NCI-H1417 (cell line): ENCODE data around the gene CORO1C.
A peak's percentile ranks its signal among the peaks of the same experiment; 100 is the strongest.

Experiments
- DNase-seq, 3 experiments: peaks; one replicate each; lab custom pipeline; 2025; lab: John Stamatoyannopoulos, UW

The CORO1C gene

DNA sequence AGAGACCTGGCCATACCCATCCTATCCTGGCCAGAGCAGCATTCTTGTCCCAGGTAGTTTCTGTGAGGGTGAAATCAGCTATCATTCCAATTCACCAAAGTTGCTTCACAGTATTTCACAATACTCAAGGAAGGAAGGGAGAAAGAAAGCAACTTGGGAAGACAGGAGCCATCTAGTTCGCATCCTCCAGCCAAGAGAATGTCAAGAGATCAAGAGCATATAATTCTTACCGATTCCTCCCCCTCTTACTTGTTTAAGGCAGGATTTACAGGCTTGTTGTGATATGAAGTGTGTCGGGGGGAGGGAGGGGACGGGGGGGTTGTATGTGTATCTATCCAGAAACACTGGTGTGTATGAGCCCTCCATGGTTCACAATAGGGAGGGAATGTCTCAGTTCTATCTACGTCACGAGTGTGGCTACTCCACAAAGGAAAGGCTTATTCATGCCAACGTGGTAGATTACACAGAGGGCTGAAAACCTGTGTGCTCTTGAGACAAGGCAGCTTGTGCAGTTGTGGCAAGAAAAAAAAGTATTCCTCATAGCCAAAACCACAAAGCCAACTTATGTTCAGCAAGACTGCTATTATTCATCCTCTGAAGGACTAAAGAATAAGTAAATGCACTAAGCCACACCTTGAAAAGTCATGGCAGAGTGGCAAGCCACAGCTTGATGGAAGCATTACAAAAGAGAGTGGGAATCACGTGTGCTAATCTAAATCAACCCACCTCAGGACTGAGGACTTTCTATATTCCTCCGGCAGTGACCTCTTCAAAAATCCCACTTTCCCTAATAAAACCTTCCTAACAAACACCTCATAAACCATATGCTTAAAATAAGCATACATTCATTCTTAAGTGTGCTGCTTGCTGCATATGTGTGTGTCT, 35.0 kb downstream of the CORO1C start:
- peak in 1 of 3 experiments; percentile 96 for DNase-seq

DNA sequence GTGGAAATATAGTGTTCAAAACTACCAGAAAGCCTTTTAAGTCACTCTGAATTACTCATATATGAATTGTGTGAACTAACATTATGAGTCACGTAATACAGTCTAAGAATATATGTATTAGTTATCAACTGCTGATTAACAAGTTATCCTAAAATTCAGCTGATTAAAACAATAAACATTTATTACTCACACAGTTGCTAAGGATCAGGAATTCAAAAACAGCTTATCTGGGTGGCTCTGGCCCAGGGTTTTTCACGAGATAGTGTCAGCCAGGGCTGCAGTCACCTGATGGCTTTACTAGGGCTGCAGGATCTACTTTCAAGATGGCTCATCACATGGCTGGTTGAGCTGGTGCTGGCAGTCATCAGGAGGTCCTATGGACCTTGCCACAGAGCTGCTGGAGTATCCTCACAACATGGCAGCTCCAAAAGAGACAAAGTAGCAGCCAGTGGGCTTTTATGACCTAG, 36.5 kb downstream of the CORO1C start:
- no peak for DNase-seq

DNA sequence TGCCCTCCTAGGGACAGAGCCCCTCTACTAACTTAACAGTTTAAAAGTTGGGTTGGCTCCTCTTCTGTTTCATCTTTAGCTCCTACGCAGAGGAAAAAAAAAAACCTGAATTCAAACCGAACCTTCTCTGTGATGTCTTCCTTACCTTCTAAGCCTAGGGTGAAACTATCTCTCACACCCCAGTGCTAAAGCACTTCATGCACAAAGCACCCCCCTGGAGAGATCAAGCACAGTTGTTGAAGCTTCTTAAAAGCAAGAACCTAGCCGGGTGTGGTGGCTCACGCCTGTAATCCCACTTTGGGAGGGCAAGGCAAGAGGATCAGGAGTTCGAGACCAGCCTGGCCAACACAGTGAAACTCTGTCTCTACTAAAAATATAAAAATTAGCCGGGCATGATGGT, 37.6 kb downstream of the CORO1C start:
- DNase-seq, result no peak

DNA sequence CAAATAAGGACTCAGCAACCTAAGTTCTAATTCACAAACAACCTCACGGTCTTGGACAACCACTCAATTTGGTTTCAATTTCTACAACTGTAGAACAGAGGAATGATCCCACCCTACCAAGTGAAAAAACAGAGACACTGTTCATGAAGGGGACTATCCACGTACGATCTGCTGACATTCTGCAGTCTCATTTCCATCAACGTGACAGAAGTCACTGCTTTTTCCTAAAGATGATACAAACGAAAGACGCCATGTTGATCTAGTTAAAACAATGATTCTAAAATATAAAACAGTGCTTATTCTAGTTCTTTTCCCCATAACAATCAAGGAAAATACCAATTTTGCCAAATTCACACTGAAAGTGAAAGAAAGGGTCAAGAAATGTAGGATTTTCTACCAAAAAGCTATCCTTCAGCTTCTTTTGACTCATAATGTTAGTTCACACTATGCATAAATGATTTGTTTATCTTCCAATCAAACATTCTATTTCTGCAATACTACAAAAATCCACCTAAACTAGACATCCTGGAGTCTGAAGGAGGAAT, 38.1 kb downstream of the CORO1C start:
- no peak for DNase-seq

DNA sequence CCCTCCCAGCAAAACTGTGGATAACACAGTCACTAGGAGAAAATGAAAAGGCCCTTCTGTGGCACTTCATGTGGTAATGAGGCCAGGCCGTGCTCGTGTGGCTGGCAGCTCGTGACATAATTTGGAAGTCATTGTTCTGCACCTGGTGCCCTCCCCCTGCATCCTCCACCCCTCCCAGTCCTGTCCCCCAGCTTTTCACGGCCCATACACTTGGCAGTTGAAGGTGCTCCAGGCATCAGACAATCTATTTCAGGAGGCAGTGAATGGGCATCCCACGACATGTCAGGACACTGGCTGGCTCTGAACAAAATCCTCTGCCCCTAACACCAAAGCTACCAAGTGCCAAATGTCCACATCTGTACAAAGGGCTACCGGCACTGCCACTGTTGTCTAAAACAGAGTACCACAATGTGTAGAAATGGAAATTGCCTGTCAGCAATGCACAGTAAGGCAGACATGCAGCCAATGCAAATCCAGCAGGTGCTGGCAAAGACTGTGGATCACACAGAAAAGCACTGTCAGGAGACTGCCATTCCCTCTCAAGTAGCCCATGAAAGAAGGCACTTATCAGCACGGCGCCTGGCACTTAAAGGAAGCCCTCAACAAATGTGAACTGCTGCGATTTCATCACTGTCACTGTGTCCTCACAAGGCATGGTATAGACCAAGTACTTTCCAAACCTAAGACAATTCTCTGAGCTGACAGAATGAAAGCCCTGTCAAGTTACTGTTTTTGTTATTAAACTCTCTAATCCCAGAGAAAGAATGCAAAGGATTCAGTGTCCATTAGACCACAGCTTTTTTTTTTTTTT, 39.1 kb downstream of the CORO1C start:
- DNase-seq, result peak in 2 of 3 experiments; percentile 91 to 98

DNA sequence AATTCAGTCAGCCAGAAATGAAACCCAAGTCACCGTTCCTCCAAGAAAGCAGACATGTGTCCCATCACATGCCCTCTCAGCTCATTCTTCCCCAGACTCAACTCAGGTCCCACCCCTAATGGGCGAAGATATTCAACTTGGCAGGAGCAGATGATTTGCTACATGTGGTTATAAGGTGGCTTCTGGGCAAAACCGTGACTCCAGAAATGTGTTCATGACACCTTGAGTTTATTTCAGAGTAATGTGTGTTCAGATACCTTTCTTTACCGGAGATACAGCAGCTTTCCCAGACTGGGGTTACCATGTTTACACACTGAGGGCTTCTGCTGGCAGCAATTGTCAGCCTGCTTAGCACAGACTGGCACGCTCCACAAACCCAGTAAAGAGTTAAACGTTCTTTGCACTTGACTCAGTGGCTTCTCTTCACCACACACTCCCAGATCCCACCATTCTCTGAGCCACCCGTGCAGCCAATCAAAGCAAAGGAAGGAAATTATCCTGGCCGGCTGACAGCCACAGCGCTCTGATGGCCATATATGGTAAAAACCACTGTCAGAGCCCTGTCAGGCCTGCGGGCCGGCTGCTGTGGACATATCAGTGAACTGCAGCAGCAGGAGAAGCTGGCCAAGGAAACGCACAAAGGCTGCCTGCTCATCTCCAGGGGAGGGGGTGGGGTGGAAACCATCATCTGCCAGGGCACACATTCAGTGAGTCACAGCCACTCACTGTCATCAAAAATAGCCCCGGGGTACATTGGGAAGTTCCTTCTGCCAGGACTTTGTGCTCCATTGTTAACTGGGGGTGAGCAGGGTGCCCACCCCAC, 39.9 kb downstream of the CORO1C start:
- peak; percentile 90 to 98 (median 97) for DNase-seq

DNA sequence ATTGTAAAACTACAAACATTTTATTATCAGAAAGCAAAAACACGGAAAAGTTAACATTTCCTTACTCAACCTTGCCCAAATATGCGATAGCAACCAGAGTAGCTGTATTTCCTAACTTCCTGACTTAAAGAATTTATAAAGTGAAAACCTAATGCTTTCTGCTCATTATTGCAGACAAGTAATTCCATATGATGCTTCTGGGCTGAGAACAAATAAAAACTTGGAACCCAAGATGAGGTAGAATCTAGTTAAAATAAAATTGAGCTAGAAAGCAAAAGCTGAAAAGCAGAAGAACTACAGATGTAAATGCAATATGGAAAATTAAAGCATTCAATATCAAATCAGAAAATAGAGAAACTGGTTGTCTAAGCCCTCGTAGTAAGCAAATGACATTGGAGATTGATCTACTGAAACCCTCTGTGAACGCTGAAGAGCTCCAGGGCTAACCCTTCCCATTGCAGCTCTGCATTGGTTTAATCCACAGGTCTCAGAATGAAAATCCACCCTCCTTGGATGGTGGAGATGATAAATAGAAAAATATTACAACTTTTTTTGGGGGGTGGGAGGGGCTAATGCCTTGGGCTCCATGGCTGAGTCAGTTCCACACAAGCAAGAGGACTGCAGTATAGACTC, 40.7 kb downstream of the CORO1C start:
- DNase-seq, result no peak

DNA sequence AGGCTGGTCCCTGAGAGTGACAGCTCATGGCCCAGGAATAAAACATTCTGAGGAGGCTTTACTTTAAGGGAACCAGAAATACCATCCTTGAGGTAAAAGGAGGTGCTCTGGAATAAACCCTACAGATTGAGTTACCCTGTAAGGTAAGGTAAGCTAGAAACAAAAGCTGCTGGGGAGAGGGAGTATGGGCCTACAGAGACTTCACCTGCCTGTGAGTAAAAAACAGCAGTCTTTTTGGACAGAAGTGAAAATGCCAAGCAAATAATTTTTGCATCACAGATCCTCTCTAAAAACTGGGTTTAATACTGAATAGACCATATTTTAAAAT, 41.2 kb downstream of the CORO1C start:
- no peak for DNase-seq

DNA sequence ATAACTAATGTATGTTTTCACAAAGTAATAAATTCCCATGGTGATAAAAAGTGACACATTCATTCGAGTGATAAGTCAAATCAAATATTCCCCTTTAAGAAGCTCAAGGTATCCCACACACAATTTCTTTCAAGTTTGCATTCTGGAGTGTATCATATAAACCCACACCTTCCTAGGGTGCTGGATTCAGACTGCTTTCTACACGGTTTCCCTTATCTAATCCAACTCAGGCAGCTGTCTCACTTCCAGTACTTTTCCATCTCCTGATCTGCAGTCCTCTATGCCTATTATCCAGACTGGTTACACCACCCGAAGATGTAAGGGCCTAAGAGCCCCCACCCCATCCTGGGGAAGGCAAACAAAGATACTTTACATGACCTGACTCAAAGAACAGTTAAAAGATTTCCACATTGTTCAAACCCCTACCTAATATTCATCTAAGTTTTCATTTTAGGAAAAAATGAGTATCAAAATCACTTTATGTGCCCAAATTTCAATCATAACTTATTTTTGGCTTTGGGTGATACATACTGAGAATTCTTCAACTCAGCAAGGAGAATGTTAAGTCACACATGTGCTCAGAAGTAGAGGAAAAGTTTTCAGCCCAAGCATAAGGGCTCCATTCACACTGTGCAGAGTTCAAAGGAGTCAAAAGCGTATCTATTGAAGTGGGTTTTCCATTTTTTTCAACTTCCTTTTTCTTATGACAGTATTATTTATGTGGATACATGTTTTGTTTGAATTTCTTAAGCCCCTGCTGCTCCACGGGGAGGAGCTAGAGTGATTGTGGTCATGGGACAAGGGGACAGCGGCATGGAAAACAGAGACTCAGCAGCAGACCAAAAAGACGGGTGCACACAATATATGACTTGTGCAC, 41.8 kb downstream of the CORO1C start:
- peak in 2 of 3 experiments; percentile 44 to 50 for DNase-seq

DNA sequence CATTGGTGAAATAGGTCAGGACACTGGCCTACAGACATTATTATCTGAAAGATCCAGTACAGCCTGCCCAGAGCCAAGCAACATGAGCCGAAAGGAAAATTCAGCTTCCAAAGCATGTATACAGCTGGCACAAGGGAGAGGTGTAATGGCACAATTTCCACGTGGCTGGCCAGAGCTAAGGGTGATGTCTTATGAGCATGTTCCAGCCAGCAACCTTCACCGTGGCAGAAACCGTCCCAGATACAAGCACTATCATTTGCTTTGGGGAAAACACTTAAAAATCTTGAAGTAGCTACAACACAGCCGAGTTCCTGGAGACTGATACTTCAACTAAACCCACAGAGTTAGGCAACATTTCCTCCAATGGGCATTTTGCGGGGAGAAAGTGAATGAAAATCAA, 44.5 kb downstream of the CORO1C start:
- DNase-seq, result no peak

DNA sequence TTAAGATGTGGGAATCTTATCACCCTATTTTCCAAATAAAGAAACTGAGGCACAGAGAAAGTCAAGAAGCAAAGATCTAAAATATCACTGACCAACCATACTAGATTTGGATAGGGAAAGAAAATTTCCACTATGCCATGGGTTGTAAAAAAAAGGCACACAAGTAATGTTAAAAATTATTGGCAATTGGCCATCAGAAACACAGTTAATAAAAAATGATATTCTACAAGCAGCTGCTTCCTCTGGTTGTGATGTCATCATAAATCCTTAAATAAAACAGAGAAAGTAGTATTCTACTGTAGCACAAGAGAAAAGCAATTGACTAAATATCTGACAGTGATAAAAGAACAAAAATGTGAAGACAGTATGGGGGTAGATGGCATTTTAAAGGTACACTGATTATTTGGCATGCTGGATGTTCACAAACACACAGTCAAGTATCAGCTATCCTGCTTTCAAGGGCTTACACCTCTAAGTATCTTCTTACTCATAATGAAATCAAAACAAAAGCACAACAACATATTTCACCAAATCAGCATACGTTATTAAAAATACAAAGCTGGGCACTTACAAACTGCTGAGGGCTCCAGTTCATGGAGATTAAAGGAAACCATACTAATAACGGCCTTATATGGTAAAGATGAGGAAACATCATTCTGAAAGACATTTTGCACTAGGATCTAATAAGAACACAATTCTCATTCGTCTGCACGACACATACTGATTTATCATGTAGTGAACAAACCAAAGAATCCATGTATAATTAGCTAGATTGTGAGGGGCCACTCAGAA, 45.7 kb downstream of the CORO1C start:
- peak in 1 of 3 experiments; percentile 34 for DNase-seq

DNA sequence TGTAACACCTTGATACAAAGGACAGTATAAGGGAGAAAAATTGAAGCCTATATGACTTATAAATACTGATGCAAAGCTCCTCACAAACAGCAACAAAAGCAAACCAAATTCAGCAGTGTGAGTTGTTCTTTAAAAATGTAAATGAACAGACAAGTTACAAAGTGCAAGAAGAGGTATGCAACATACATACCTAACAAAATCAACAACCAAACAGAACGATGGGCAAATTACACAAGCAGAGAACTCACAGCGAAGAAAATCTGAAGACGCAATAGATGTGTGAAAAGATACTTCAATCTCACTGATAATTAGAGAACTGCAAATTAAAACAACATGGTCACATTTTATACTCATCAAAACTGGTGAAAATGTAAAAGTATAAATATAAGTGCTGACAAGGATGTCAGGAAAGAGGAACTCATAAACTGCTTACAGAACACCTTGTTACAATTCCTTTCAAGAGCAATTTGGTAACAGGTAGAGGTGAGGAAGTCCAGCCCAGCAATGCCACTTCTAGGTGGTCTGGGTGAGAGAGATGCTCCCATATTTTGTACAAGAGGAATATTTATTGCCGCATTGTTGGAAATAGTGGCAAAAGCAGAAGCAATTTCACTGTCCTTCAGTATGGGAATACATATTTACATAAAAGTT, 47.3 kb downstream of the CORO1C start:
- no peak for DNase-seq

DNA sequence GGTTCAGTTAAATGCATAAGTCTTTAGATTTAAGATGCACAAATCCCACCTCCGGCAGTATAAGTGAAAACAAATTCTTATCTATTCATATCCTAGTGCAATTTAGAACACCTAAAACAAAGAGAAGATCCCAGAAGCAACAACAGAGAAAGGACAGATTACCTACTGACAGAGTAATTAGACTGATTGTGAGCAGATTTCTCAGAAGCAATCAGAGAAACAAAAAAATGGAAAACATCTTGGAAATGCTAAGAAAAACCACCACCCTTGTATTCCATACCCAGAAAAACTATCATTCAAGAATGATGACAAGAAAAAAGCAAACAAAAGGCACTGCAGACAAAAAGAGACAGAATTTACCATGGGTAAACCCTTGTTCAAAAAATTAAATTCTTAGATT, 50.0 kb downstream of the CORO1C start:
- DNase-seq, result no peak

DNA sequence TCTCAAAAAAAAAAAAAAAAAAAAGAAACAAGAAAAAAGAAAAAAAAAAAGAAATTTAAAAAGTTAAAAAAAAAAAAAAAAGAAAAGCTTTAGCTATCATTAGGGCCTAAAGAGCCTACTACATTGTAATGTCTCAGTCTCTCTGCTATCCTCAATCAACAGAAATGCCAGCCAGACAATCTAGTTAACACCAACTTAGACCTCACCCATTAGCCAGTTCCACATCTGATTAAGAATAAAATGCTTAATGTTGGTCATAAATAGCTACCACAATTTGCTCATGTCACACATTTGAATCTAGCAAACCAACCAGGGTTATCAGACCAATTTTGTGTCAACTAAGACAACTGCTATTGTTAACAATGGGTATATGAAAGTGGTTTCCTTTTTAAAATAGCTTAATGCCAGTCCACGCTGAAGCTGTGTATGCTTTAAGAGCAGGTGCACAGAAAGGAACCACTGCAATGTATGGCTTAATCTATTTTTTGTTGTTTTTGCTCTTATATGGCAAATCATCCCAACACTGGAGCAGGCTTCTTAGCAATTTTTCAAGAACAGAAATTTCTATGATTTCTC, 52.1 kb downstream of the CORO1C start:
- peak in 2 of 3 experiments; percentile 21 to 69 for DNase-seq

DNA sequence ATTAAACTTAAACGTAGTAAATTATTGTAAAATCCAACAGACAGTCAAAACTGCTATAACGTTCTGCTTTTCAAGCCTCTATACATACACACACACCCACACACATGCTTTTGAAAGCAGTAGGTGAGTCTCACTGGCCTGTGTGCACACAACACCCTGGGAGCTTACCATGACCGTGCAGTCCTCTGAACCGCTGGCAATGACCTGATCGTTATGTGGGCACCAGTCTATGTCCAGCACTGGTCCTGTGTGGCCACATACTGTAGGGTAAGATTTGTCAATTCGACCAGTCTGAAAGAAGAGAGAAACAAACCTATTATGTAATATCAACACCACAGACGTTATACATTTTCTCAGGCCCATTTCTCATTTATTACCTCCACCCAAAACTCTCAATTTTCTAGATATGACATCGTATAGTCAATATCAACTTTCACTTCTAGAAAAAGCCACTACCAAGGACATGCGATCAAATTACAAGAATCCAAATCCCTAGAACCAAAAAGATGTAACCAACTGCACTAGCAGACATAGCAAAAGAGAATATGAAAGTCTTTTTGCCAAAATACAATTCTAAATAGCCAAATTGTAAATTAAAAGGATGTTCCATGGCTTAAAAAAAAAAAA, 53.1 kb downstream of the CORO1C start:
- no peak for DNase-seq

DNA sequence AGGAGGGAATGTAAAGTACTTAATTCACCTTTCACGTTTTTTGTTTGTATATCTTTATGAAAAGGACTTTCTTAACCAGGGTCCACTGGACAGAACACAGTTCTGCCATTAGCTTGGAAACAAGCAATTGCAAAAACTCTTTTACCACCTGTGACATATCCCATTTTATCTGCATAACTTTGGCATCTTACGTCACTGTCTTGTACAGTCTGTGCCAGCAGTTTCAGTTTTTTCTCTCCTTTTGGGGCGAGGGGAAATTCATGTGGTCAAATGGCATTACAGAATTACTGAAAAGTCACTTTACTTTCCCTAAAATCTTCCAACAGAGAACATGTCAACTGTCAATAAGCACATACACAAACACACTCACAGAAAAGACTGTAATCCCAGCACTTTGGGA, 53.9 kb downstream of the CORO1C start:
- no peak for DNase-seq

DNA sequence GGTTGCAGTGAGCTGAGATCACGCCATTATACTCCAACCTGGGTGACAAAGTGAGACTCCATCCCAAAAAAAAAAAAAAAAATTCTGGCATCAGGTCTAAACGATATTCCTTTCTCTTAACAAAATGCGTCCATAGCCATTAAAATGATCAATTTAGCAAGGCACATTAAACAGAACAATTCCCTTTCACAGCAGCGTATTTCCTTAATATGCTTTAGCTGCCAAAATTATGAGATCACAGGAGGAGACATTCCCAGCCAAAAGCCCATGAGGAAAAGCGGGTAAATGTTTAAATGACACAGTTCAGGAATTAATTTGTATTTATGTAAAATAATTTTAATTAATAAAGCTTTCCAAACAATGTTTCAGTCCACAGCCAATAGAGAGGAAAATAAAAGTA, 54.6 kb downstream of the CORO1C start:
- DNase-seq, result no peak

DNA sequence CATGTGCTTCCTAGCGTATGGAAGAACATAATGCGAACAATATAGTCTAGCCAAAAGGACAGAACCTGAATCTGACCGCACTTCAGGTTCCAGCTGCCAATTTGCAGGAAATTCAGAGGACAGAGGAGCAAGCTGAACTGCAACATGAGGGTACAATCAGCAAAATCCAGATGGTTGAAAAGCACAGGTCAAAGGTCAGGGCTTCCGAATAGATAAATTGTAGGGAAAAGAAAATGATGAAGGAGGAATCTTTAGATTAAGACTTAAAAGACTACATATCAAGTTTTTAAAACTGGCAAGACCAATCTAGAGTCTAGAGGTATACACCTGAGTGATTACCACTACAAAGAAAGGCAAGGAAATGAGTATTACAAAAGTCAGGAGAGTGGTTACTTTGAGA, 55.5 kb downstream of the CORO1C start:
- DNase-seq, result no peak
